Peyer's patch (tissue), 4 donors: Measurements from ENCODE around the gene VCL.

Source experiments
- CTCF ChIP-seq, 6 experiments: fragments of 450-650 bp in 4 of 6; fragments of 200-600 bp in 2 of 6; sonication (generic) in 1 of 6; IDR thresholded peaks; one replicate each; pipeline ENCODE4 v1.5.1; 2017 to 2019; ENCODE audit warnings: antibody characterized with exemption in 6 of 6, mild to moderate bottlenecking in 3 of 6, moderate library complexity in 1 of 6
- POLR2A ChIP-seq, 2 donors: fragments of 450-650 bp; IDR thresholded peaks; one replicate each; pipeline ENCODE4 v1.5.1; 2017; ENCODE audit warnings: antibody characterized with exemption in 2 of 2, mild to moderate bottlenecking in 2 of 2, moderate library complexity in 2 of 2

DNA sequence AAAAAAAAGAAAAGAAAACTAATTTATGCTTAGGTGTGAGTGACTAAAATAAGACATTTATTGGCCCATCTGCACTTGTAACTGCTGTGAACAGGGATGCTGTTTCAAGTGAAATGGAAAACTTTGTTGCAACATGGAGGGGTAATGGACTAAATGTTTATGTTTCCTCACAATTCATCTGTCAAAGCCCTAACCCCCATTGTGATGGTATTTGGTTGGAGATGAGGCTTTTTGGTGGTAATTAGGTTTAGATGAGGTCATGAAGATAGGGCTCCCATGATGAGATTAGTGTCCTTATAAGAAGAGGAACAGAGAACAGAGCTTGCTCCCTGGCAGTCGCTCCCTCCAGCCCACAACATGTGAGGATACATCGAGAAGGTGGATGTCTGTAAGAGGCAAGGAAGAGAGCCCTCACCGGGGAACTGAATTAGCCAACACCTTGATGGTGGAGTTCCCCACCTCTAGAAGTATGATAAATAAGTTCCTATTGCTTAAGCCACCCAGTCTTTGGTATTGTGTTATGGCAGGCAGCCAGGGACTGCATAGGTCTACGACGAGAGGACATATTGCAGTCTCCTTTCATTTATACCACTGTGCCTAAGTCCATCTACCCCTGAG lies 28.6 kb upstream of the VCL start:
- TF ChIP-seq POLR2A (IDR thresholded peaks at IDR 0.05) (no peak), CTCF (IDR thresholded peaks at IDR 0.05) (no peak)
